RWPE1 (cell line): ENCODE measurements around the gene CTIF.

Source experiments
- CTCF ChIA-PET: fragments of 350-600 bp; sonication (Branson Sonifier 250); formaldehyde crosslinking; extraction: SDS; loops from one replicate; lab custom pipeline; 2021; lab: Yijun Ruan, JAX
- POLR2A ChIA-PET: fragments of 400-600 bp; formaldehyde crosslinking; extraction: SDS; loops from one replicate; lab custom pipeline; 2020; ENCODE audit warnings: antibody characterized with exemption; ENCODE audit not compliant: low non-redundant PET; lab: Yijun Ruan, JAX
- DNase-seq: peaks from one replicate; pipeline ENCODE4 v3.0.0; 2012; ENCODE audit warnings: low spot score
- H3K27ac ChIP-seq: fragments of 450-650 bp; 2 replicates; pipeline ENCODE4 v1.5.1; 2017
- CTCF ChIP-seq: fragments of 450-650 bp; conservative IDR thresholded peaks from 2 replicates; pipeline ENCODE4 v1.5.1; 2017; ENCODE audit warnings: low read depth, mild to moderate bottlenecking

CTIF gene

GRCh38 chr18:48659188-48660009 lies 120.6 kb downstream of the CTIF start:
- DNase-seq = no peak
- TF ChIP-seq CTCF = no peak
- ChIA-PET POLR2A (no interaction called here), CTCF (no interaction called here)
- H3K27ac ChIP-seq = no peak overlapping the region

GRCh38 chr18:48660346-48661228 lies 121.8 kb downstream of the CTIF start:
- DNase-seq = no peak
- CTCF ChIA-PET = no interaction called here
- H3K27ac ChIP-seq = no peak overlapping the region
- POLR2A ChIA-PET = no interaction called here
- no peak for TF ChIP-seq CTCF

- H3K27ac ChIP-seq = peak overlapping the region; percentile 69
- DNase-seq = no peak
- POLR2A ChIA-PET = no interaction called here
- CTCF ChIA-PET = no interaction called here
- TF ChIP-seq CTCF = no peak
Measured at GRCh38 chr18:48661421-48661820, 122.6 kb downstream of the CTIF start.

DNA sequence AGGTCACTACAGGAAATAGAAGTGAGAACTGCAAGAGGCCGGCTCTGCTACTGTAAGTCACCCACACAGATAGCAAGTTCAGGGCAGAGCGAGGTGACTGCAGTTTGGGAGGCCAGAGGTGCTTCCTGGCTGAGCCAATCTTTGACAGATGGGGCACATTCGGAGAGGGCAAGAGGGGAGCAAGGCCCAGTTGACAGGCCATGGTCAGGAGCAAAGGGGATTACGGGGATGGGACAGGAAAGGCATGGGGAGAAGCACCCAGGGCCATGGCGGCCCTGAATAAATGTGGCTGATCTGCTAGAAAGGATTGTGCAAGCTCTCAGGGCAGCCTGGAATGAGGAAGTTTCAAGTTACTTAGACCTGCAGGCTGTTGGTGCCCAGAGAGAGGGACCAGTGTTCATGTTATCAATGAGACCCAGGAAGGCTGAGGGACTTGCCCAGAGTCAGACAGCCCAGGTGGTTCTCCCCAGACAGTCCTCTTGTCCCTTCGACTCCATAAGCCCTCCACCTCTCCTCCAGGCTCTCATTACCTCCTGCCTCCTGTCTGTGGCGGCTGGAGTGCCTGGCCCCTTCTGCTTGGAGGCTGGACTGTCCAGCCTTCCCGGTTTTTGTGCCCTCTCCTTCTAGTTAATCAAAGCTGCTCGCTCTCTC lies 123.3 kb downstream of the CTIF start:
- no peak for TF ChIP-seq CTCF
- H3K27ac ChIP-seq = peak overlapping the region; percentile 69
- POLR2A ChIA-PET = no interaction called here
- DNase-seq = peak; percentile 33
- CTCF ChIA-PET = no interaction called here

DNA sequence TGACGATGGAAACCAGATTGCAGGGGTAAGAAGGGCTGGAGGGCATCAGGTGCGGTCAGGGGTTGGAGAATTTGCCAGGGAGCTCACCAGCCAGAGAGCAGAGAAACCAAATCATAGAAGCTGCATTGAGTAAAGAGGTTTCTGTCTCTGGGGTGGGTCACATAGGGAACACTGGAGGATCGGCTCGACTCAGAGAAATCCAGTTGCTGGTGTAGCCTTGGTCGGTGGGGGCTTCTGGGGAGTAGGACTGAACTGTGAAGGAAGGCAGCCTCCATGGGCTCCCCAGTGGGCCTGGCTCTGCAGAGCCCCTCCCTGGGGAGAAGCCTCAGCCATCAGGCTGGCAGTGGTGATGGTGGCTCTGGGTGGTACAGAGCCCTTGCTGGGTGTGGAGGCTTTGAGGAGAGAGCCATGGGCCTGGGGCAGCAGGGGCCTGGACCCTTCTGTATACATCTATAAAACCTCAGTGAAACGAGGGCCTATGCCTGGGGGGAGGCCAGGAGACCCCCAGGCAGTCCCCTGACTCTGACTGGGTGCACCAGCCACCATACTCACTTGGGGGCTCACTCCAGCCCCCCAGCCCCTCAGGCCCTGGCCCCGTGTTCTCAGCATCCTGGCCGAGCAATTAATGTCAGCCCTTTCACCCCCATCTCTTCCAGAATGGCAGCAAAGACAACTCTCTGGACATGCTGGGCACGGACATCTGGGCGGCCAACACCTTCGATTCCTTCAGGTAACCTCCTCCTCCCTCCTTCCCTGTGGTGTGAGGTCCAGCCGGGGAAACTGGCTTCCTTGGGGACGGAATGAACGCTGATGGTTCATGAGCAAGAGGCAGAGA lies 124.5 kb downstream of the CTIF start:
- TF ChIP-seq CTCF = no peak
- ChIA-PET POLR2A (no interaction called here), CTCF (interaction anchor here (0.6 to 0.7 kb wide), 2 partner anchors 19 to 1613 kb away, joined by 3 to 5 read pairs; no protein-coding TSS in a partner anchor)
- peak overlapping the region; percentile 28 for H3K27ac ChIP-seq
- DNase-seq = no peak
